GM13977 (cell line): ENCODE results near the gene MYCBPAP.
A peak's percentile ranks its signal among the peaks of the same experiment; 100 is the strongest.

Experiments used
- DNase-seq: peaks from one replicate; pipeline ENCODE4 v3.0.0; 2012; ENCODE audit warnings: low spot score
- in situ Hi-C: fragments of 300-500 bp; cut with MboI; formaldehyde crosslinking; loops from one replicate; pipeline ENCODE4 v1.12.0; 2022; ENCODE audit warnings: low sequenced_read_pairs, low pct_unique_long_range_greater_than_20kb, mixed read lengths, inconsistent platforms; ENCODE audit not compliant: unreplicated experiment
- TF ChIP-seq, protein P1 (sequence below): IDR thresholded peaks from 2 replicates; pipeline ENCODE4 v1.5.1; 2012; ENCODE audit warnings: mild to moderate bottlenecking, control low read depth; ENCODE audit not compliant: insufficient read depth; ENCODE audit errors: extremely low read depth, missing control alignments

The MYCBPAP gene

DNA sequence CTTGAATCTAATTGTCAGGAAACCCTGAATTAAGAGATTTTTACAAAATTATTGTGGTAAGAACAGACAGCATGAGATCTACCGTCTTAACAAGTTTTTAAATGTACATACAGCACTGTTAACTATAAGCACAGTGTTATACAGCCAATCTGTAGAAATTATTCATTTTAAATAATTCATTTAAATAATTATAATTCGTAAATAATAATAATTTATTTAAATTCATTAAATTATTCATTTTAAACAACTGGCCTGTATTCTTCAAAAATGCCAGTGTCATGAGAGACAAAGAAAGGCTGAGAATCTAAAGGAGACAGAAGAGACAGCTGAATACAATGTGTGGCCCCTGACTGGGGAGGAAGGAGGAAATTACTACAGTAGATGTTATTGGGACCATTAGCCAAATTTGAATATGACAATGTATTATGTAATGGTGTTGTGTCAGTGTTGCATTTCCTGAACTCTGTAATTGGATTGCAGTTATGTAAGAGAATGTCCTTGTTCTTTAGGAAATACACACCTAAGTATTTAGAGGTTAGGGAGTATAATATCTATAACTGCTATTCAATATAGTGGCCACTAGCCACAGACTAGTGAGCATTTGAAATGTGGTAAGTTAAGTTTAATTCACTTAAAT lies 27.3 kb upstream of the MYCBPAP start:
- DNase-seq = no peak
- TF ChIP-seq, protein P1, sequence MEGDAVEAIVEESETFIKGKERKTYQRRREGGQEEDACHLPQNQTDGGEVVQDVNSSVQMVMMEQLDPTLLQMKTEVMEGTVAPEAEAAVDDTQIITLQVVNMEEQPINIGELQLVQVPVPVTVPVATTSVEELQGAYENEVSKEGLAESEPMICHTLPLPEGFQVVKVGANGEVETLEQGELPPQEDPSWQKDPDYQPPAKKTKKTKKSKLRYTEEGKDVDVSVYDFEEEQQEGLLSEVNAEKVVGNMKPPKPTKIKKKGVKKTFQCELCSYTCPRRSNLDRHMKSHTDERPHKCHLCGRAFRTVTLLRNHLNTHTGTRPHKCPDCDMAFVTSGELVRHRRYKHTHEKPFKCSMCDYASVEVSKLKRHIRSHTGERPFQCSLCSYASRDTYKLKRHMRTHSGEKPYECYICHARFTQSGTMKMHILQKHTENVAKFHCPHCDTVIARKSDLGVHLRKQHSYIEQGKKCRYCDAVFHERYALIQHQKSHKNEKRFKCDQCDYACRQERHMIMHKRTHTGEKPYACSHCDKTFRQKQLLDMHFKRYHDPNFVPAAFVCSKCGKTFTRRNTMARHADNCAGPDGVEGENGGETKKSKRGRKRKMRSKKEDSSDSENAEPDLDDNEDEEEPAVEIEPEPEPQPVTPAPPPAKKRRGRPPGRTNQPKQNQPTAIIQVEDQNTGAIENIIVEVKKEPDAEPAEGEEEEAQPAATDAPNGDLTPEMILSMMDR = no peak
- in situ Hi-C loops = loop anchor here (10.0 kb wide), 1 partner anchor 164 kb away; no protein-coding TSS in a partner anchor

GRCh38 chr17:50481648-50482047 lies 26.6 kb upstream of the MYCBPAP start:
- in situ Hi-C loops = loop anchor here (10.0 kb wide), 1 partner anchor 163 kb away; no protein-coding TSS in a partner anchor
- TF ChIP-seq, protein P1 = no peak
- no peak for DNase-seq

DNA sequence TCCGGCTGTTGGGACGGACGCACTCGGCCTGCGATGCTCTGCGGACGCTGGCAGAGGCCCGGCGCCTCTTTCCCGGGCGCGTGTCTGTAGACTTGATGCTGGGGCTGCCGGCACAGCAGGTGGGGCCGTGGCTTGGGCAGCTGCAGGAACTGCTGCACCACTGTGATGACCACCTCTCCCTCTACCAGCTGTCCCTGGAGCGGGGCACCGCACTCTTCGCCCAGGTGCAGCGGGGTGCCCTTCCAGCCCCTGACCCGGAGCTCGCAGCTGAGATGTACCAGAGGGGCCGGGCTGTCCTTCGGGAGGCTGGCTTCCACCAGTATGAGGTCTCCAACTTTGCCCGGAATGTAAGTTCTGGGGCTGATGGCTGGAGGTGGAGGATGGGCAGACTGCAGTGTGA lies 26.1 kb upstream of the MYCBPAP start:
- in situ Hi-C loops = loop anchor here (10.0 kb wide), 1 partner anchor 163 kb away; no protein-coding TSS in a partner anchor
- no peak for DNase-seq
- TF ChIP-seq, protein P1 = no peak

- in situ Hi-C loops = loop anchor here (10.0 kb wide), 1 partner anchor 162 kb away; no protein-coding TSS in a partner anchor
- TF ChIP-seq, protein P1 = peak; percentile 92
- DNase-seq = peak; percentile 84
Measured at GRCh38 chr17:50482516-50482915, 25.7 kb upstream of the MYCBPAP start.

DNA sequence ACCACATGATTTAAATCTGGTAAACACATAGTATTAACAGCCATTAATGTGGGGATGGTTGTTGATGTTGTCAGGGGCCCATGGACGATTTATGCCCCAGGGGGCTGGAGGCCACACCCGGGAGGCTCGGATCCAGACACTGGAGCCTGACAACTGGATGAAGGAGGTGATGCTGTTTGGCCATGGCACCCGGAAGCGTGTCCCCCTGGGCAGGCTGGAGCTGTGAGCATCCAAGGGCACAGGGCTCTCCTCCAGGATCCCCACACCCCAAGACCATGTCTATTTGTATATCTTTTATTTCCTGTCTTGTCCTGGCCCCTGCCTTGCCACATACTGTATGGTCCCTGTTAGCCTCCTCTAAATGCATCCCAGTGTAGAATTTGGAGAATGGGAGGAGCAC lies 25.0 kb upstream of the MYCBPAP start:
- no peak for DNase-seq
- TF ChIP-seq, protein P1 = no peak
- in situ Hi-C loops = loop anchor here (10.0 kb wide), 1 partner anchor 162 kb away; no protein-coding TSS in a partner anchor

GRCh38 chr17:50484386-50485155 lies 23.7 kb upstream of the MYCBPAP start:
- in situ Hi-C loops = loop anchor here (10.0 kb wide), 1 partner anchor 160 kb away; no protein-coding TSS in a partner anchor
- TF ChIP-seq, protein P1 = no peak
- DNase-seq = no peak
